Body of pancreas (tissue), 4 donors: ENCODE results near the gene LMX1B. TPM values are rescaled to one million over a fixed set of nuclear protein-coding genes. Genes with fewer than 3 reads are reported as not detected.

Source experiments
- ATAC-seq: fragments of 150-250 bp; one replicate; pipeline ENCODE4 v1.9.1; 2016
- DNase-seq, 4 donors: peaks; one replicate each; pipeline ENCODE4 v3.0.0-alpha.2; 2019
- H3K27ac ChIP-seq, 4 donors: fragments of 200-600 bp; sonication (generic); 1 replicate in 3 of 4; 2 replicates in 1 of 4; pipeline versions ENCODE4 v1.5.1 to v1.6.1; 2016 to 2019; ENCODE audit warnings: mild to moderate bottlenecking in 1 of 4, mixed read lengths in 1 of 4, moderate library complexity in 1 of 4
- H3K27me3 ChIP-seq, 2 donors: fragments of 200-600 bp; sonication (generic); one replicate each; pipeline ENCODE4 v1.6.0; 2016; ENCODE audit warnings: mild to moderate bottlenecking in 1 of 2
- H3K36me3 ChIP-seq, 2 donors: fragments of 200-600 bp; sonication (generic); replicated peaks in 1 of 2; 2 replicates each; pipeline ENCODE4 v1.5.1; 2016; ENCODE audit warnings: low read depth in 2 of 2; ENCODE audit not compliant: insufficient read depth in 1 of 2
- H3K4me1 ChIP-seq: fragments of 200-600 bp; sonication (generic); one replicate; pipeline ENCODE4 v1.6.0; 2016
- H3K4me3 ChIP-seq, 2 donors: fragments of 200-600 bp; sonication (generic); 1 replicate in 1 of 2; 2 replicates in 1 of 2; pipeline ENCODE4 v1.5.1; 2016 to 2019
- H3K9me3 ChIP-seq, 3 donors: fragments of 200-600 bp; sonication (generic); 1 replicate in 2 of 3; 2 replicates in 1 of 3; pipeline ENCODE4 v1.5.1; 2016
- POLR2A ChIP-seq, 3 donors: fragments of 450-650 bp; IDR thresholded peaks; one replicate each; pipeline ENCODE4 v1.6.1; 2016; ENCODE audit warnings: antibody characterized with exemption in 3 of 3, mild to moderate bottlenecking in 2 of 3
- WGBS, 2 donors: methylation state at CpG; one replicate each; pipeline ENCODE4 v1.1.5; 2017; 5-methylcytosine and 5-hydroxymethylcytosine counted together
- intact Hi-C: fragments of 100-400 bp; cut with DNase I; formaldehyde crosslinking; loops from one replicate; pipeline ENCODE4 v1.15.1; 2023
- total RNA-seq, 2 donors: library from RNA; depleted of rRNA; stranded (reverse); fragments of >200 nt; gene quantifications; one replicate each; pipeline ENCODE4 v1.1.0, GENCODE V29; 2016
- TF ChIP-seq, protein P1 (sequence below), 7 experiments: fragments of 450-650 bp in 4 of 7; fragments of 200-600 bp in 3 of 7; sonication (generic) in 3 of 7; IDR thresholded peaks; one replicate each; pipeline ENCODE4 v1.5.1; 2016 to 2019; ENCODE audit warnings: antibody characterized with exemption in 7 of 7

Gene LMX1B
- total RNA-seq, 2 donors from 2014 or later = 0.26 TPM; not detected in 1

GRCh38 chr9:126614088-126614454 is 343 bp downstream of the LMX1B start:
- no peaks in the 10 kb centered on the region for H3K9me3 ChIP-seq
- H3K27ac ChIP-seq = no peak overlapping the region
- peaks cover 0 to 31% of the 10 kb centered on the region in 2 donors for H3K27me3 ChIP-seq
- WGBS, 2 donors = 4% methylated on average over 5 of the region's 64 CpGs; no CpG with 5 or more reads in 1 of the 2 donors
- no peak overlapping the region for H3K4me3 ChIP-seq
- ATAC-seq = no peak
- intact Hi-C loops = no loop called here
- H3K4me1 ChIP-seq = peaks cover 36% of the 10 kb centered on the region
- DNase-seq = peak in 1 of 4 donors; percentile 40
- TF ChIP-seq, protein P1, sequence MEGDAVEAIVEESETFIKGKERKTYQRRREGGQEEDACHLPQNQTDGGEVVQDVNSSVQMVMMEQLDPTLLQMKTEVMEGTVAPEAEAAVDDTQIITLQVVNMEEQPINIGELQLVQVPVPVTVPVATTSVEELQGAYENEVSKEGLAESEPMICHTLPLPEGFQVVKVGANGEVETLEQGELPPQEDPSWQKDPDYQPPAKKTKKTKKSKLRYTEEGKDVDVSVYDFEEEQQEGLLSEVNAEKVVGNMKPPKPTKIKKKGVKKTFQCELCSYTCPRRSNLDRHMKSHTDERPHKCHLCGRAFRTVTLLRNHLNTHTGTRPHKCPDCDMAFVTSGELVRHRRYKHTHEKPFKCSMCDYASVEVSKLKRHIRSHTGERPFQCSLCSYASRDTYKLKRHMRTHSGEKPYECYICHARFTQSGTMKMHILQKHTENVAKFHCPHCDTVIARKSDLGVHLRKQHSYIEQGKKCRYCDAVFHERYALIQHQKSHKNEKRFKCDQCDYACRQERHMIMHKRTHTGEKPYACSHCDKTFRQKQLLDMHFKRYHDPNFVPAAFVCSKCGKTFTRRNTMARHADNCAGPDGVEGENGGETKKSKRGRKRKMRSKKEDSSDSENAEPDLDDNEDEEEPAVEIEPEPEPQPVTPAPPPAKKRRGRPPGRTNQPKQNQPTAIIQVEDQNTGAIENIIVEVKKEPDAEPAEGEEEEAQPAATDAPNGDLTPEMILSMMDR (IDR thresholded peaks at IDR 0.05) = no peak
- no peaks in the 10 kb centered on the region for H3K36me3 ChIP-seq

DNA sequence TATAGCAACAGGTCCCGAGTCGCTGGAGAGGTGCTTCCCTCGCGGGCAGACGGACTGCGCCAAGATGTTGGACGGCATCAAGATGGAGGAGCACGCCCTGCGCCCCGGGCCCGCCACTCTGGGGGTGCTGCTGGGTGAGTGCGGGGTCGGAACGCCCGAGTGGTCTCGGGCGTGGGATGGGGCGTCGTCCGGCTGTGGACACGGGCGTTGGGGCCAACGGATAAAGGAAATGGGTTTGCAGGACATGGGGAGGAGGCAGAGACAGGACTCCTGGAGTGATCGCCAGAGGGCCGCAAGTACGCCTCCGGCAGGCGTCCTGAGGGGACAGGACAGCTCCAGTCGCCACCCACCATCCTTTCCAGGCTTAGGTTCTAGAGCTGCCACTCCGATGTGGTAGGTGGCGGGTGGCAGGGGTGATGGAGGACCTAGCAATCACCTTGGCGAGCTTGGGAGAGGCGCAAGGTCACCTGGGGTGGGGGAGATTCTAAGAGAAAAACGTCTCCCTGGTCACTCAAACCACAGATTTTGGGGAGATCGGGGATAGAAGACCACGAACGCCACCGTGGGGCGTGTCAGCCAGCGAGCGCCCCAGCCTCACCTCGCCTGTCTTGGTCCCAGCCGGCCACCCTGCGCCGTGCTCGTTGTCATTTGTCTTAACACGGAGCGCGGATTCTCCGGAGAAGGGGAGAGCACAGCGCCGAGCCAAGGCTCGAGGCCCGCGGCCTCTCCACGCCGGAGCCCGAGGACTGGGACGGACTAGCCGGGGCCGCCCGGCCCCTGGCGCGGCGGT is 922 bp downstream of the LMX1B start:
- 0 to 5% methylated on average over 3 to 63 of the region's 65 CpGs for WGBS, 2 donors
- ATAC-seq (no peak), DNase-seq (no peak)
- Histone ChIP-seq H3K9me3 (no peaks in the 10 kb centered on the region), H3K27ac (no peak overlapping the region), H3K27me3 (peaks cover 0 to 31% of the 10 kb centered on the region in 2 donors), H3K4me3 (no peak overlapping the region), H3K4me1 (peaks cover 36% of the 10 kb centered on the region), H3K36me3 (no peaks in the 10 kb centered on the region)
- TF ChIP-seq POLR2A (IDR thresholded peaks at IDR 0.05) = no peak
- TF ChIP-seq, protein P1 (IDR thresholded peaks at IDR 0.05) = no peak
- intact Hi-C loops = no loop called here

- H3K27ac ChIP-seq = no peak overlapping the region
- ATAC-seq (no peak), DNase-seq (peak in 3 of 4 donors; percentile 23 to 47 (median 33))
- 9 to 22% methylated on average over 5 to 62 of the region's 62 CpGs for WGBS, 2 donors
- no peaks in the 10 kb centered on the region for H3K36me3 ChIP-seq
- H3K9me3 ChIP-seq = no peaks in the 10 kb centered on the region
- H3K27me3 ChIP-seq = peaks cover 0 to 31% of the 10 kb centered on the region in 2 donors
- no peak overlapping the region for H3K4me3 ChIP-seq
- TF ChIP-seq, protein P1 (IDR thresholded peaks at IDR 0.05) = no peak
- intact Hi-C loops = no loop called here
- H3K4me1 ChIP-seq = peaks cover 36% of the 10 kb centered on the region
Observed at GRCh38 chr9:126615245-126615790, 1.6 kb downstream of the LMX1B start.

DNA sequence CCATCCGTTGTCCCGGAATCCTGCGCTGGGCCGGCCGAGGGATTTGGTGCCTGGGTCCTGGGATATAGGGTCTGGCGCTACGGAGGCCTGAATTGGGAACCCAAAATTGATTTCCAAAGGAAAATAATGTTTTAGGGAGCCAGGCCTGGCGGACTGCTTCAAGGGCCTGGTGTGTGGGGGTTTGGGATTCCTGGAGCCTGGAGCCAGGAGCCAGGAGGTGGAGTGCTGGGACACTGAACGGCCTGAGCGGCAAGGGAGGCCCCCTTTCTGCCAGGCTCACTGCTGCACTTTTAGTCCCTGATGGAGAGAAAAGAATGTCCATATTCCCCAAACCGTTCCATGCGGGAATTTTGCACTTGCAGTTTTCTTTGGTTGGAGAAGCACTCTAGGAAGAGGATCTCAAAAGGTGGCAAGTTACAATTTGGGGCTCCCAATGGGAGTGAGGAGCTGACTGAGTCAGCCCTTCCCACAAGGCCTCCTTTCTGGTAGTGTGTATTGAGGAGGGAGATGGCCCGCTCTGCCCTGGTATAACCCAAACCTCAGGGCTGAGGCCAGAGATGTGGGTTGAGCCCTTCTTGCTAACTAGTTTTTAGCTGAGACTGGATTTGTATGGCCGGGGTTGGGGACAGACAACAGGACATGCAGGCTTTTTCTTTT is 2.2 kb downstream of the LMX1B start:
- 62 to 70% methylated on average over 14 of the region's 14 CpGs for WGBS, 2 donors
- Histone ChIP-seq H3K27ac (no peak overlapping the region), H3K4me3 (no peak overlapping the region), H3K4me1 (peaks cover 31% of the 10 kb centered on the region), H3K36me3 (no peaks in the 10 kb centered on the region), H3K9me3 (no peaks in the 10 kb centered on the region), H3K27me3 (peaks cover 0 to 30% of the 10 kb centered on the region in 2 donors)
- ATAC-seq = no peak
- intact Hi-C loops = no loop called here
- no peak for DNase-seq
- TF ChIP-seq POLR2A (IDR thresholded peaks at IDR 0.05) = no peak
- TF ChIP-seq, protein P1 (IDR thresholded peaks at IDR 0.05) = no peak
